Naive thymus-derived CD8-positive, alpha-beta T cell (primary cell): ENCODE results near the gene SCRN2. TPM values are rescaled to one million over a fixed set of nuclear protein-coding genes. Genes with fewer than 3 reads are reported as not detected.

Experiments used
- ATAC-seq, 2 donors: fragments of 150-1000 bp; cut with Tn5 transposase in 1 of 2; sonication (Bioruptor Pico), chemical (Tn5 transposase) in 1 of 2; 1 replicate in 1 of 2; 2 replicates in 1 of 2; pipeline ENCODE4 v1.10.0; 2021; ENCODE audit warnings: mild to moderate bottlenecking in 2 of 2, moderate library complexity in 2 of 2
- POLR2A ChIA-PET: fragments of 350-600 bp; sonication (Branson Sonifier 250); formaldehyde crosslinking; loops from one replicate; lab custom pipeline; 2021; ENCODE audit warnings: antibody characterized with exemption; lab: Charles Lee
- DNase-seq, 10 donors: peaks; one replicate each; pipeline versions ENCODE4 v3.0.0 to v3.0.0-alpha.2; 2020 to 2022
- H3K27ac Mint-ChIP-seq, 10 donors: one replicate each; pipeline ENCODE4 v1.8.0; 2020 to 2022; ENCODE audit warnings: mild to moderate bottlenecking in 10 of 10, mixed read lengths in 10 of 10, moderate library complexity in 4 of 10, inconsistent platforms in 1 of 10
- H3K27me3 Mint-ChIP-seq, 5 donors: one replicate each; pipeline ENCODE4 v1.8.0; 2021 to 2022; ENCODE audit warnings: mixed read lengths in 5 of 5
- H3K36me3 Mint-ChIP-seq, 3 donors: one replicate each; pipeline ENCODE4 v1.8.0; 2020 to 2022; ENCODE audit warnings: mixed read lengths in 3 of 3, mild to moderate bottlenecking in 2 of 3, inconsistent platforms in 1 of 3
- H3K4me1 Mint-ChIP-seq, 4 donors: one replicate each; pipeline ENCODE4 v1.8.0; 2021 to 2022; ENCODE audit warnings: mixed read lengths in 4 of 4
- H3K4me3 Mint-ChIP-seq, 10 donors: one replicate each; pipeline ENCODE4 v1.8.0; 2020 to 2022; ENCODE audit warnings: mild to moderate bottlenecking in 10 of 10, mixed read lengths in 10 of 10, moderate library complexity in 6 of 10, inconsistent platforms in 1 of 10
- H3K9me3 Mint-ChIP-seq, 9 donors: one replicate each; pipeline ENCODE4 v1.8.0; 2020 to 2022; ENCODE audit warnings: mixed read lengths in 9 of 9, mild to moderate bottlenecking in 3 of 9, inconsistent platforms in 1 of 9, moderate library complexity in 1 of 9
- polyA plus RNA-seq, 3 donors: library from polyadenylated mRNA; unstranded; fragments of 300-500 nt; fragmentation: Illumina TruSeq; gene quantifications; one replicate each; pipeline ENCODE4 v1.2.3, GENCODE V29; 2021
- total RNA-seq, 8 experiments: library from RNA in 2 of 8; stranded (reverse) in 2 of 8; gene quantifications; one replicate each; pipeline ENCODE4 v1.2.3 and lab custom pipeline; 2021 to 2026

SCRN2 gene
- total and polyA plus RNA-seq, 5 experiments from 2014 or later, result 19.3 to 46.0 (median 37.9) TPM

GRCh38 chr17:47850692-47851573 lies 9.9 kb upstream of the SCRN2 start, which contains the start of gene SP6:
Gene SP6, minus strand, starts transcription at chr17:47851163. Its CDS starts 2,734 bp downstream, at chr17:47848429.
- peaks cover 51 to 93% (median 75%) of the 10 kb centered on the region in 5 donors for H3K27me3 Mint-ChIP-seq
- H3K27ac Mint-ChIP-seq, result peak within 1 kb of the TSS in 3 of 10 donors; percentile 11 to 37 (median 19)
- no peaks in the 10 kb centered on the region for H3K36me3 Mint-ChIP-seq
- DNase-seq (peak; percentile 30 to 73 (median 42)), ATAC-seq (peak; percentile 75 to 94)
- POLR2A ChIA-PET, result interaction anchor here (0.6 to 15.9 kb wide), 4 partner anchors 15 to 42 kb away, joined by 3 to 203 read pairs (median 3); partner anchors contain the start of genes LRRC46, MRPL10 and SP2
- no peaks in the 10 kb centered on the region for H3K9me3 Mint-ChIP-seq
- H3K4me1 Mint-ChIP-seq, result peaks cover 15 to 48% (median 23%) of the 10 kb centered on the region in 4 donors
- H3K4me3 Mint-ChIP-seq, result peak within 1 kb of the TSS; percentile 58 to 88 (median 74)

- peaks cover 15 to 48% (median 23%) of the 10 kb centered on the region in 4 donors for H3K4me1 Mint-ChIP-seq
- peaks cover 53 to 93% (median 75%) of the 10 kb centered on the region in 5 donors for H3K27me3 Mint-ChIP-seq
- ATAC-seq (no peak), DNase-seq (no peak)
- no peaks in the 10 kb centered on the region for H3K36me3 Mint-ChIP-seq
- POLR2A ChIA-PET, result interaction anchor here (0.6 to 15.9 kb wide), 3 partner anchors 16 to 42 kb away, joined by 3 to 203 read pairs (median 3); partner anchors contain the start of gene SP2
- H3K9me3 Mint-ChIP-seq, result no peaks in the 10 kb centered on the region
- H3K4me3 Mint-ChIP-seq, result peak overlapping the region; percentile 58 to 88 (median 72)
- peak overlapping the region in 3 of 10 donors; percentile 11 to 37 (median 19) for H3K27ac Mint-ChIP-seq
Observed at GRCh38 chr17:47850373-47850691, 9.3 kb upstream of the SCRN2 start.

- Mint-ChIP-seq H3K36me3 (no peaks in the 10 kb centered on the region), H3K9me3 (no peaks in the 10 kb centered on the region), H3K27me3 (peaks cover 34 to 87% (median 62%) of the 10 kb centered on the region in 5 donors), H3K4me1 (peaks cover 16 to 41% (median 24%) of the 10 kb centered on the region in 4 donors), H3K27ac (no peak overlapping the region), H3K4me3 (no peak overlapping the region)
- peak in 1 of 10 donors; percentile 27 for DNase-seq
- ATAC-seq, result no peak
- POLR2A ChIA-PET, result interaction anchor here (0.9 to 15.9 kb wide), 3 partner anchors 9 to 44 kb away, joined by 3 to 203 read pairs (median 5); partner anchors contain the start of genes LRRC46, MRPL10 and SP2
Observed at GRCh38 chr17:47848198-47848513, 7.1 kb upstream of the SCRN2 start.

GRCh38 chr17:47847341-47848197 lies 6.5 kb upstream of the SCRN2 start:
- DNase-seq, result peak in 5 of 10 donors; percentile 15 to 39 (median 32)
- peak; percentile 27 to 48 for ATAC-seq
- no peaks in the 10 kb centered on the region for H3K9me3 Mint-ChIP-seq
- H3K27me3 Mint-ChIP-seq, result peaks cover 30 to 81% (median 58%) of the 10 kb centered on the region in 5 donors
- no peaks in the 10 kb centered on the region for H3K36me3 Mint-ChIP-seq
- peaks cover 17 to 39% (median 27%) of the 10 kb centered on the region in 4 donors for H3K4me1 Mint-ChIP-seq
- peak overlapping the region in 4 of 10 donors; percentile 26 to 51 (median 41) for H3K4me3 Mint-ChIP-seq
- H3K27ac Mint-ChIP-seq, result peak overlapping the region in 1 of 10 donors; percentile 40
- POLR2A ChIA-PET, result interaction anchor here (1.7 to 15.9 kb wide), 2 partner anchors 16 to 45 kb away, joined by 5 to 203 read pairs; partner anchors contain the start of genes LRRC46, MRPL10 and SP2

- ATAC-seq (no peak), DNase-seq (no peak)
- Mint-ChIP-seq H3K36me3 (no peaks in the 10 kb centered on the region), H3K27me3 (peaks cover 22 to 74% (median 50%) of the 10 kb centered on the region in 5 donors), H3K27ac (no peak overlapping the region), H3K9me3 (no peaks in the 10 kb centered on the region), H3K4me3 (peak overlapping the region in 3 of 10 donors; percentile 26 to 39 (median 36)), H3K4me1 (peaks cover 11 to 38% (median 25%) of the 10 kb centered on the region in 4 donors)
- POLR2A ChIA-PET, result interaction anchor here (1.3 to 15.9 kb wide), 2 partner anchors 16 to 46 kb away, joined by 4 to 203 read pairs; partner anchors contain the start of genes MRPL10 and SP2
Observed at GRCh38 chr17:47846716-47847340, 5.8 kb upstream of the SCRN2 start.

GRCh38 chr17:47845716-47846075 lies 4.6 kb upstream of the SCRN2 start:
- H3K4me3 Mint-ChIP-seq, result peak overlapping the region in 1 of 10 donors; percentile 22
- peaks cover 21 to 65% (median 47%) of the 10 kb centered on the region in 5 donors for H3K27me3 Mint-ChIP-seq
- H3K9me3 Mint-ChIP-seq, result no peaks in the 10 kb centered on the region
- no peak for DNase-seq
- POLR2A ChIA-PET, result interaction anchor here (1.3 to 15.9 kb wide), 2 partner anchors 15 to 47 kb away, joined by 4 to 203 read pairs; partner anchors contain the start of genes MRPL10 and SP2
- ATAC-seq, result no peak
- no peaks in the 10 kb centered on the region for H3K36me3 Mint-ChIP-seq
- no peak overlapping the region for H3K27ac Mint-ChIP-seq
- H3K4me1 Mint-ChIP-seq, result peaks cover 13 to 42% (median 32%) of the 10 kb centered on the region in 4 donors

- H3K27ac Mint-ChIP-seq, result no peak overlapping the region
- H3K9me3 Mint-ChIP-seq, result no peaks in the 10 kb centered on the region
Observed at GRCh38 chr17:47844814-47845715, 4.0 kb upstream of the SCRN2 start.

GRCh38 chr17:47844227-47844626 lies 3.2 kb upstream of the SCRN2 start:
- ATAC-seq (no peak), DNase-seq (no peak)
- Mint-ChIP-seq H3K4me1 (peaks cover 16 to 41% (median 32%) of the 10 kb centered on the region in 4 donors), H3K9me3 (no peaks in the 10 kb centered on the region), H3K27ac (no peak overlapping the region), H3K4me3 (no peak overlapping the region), H3K36me3 (no peaks in the 10 kb centered on the region), H3K27me3 (peaks cover 15 to 50% (median 36%) of the 10 kb centered on the region in 5 donors)
- POLR2A ChIA-PET, result interaction anchor here (15.9 kb wide), 1 partner anchor 48 kb away, joined by 203 read pairs; the partner anchor contains the start of gene SP2

More at GRCh38 chr17:47844814-47845715, 4.0 kb upstream of the SCRN2 start:
- Mint-ChIP-seq H3K4me3 (no peak overlapping the region), H3K4me1 (peaks cover 14 to 36% (median 32%) of the 10 kb centered on the region in 4 donors), H3K36me3 (no peaks in the 10 kb centered on the region), H3K27me3 (peaks cover 19 to 59% (median 42%) of the 10 kb centered on the region in 5 donors)
- DNase-seq, result no peak
- no peak for ATAC-seq
- POLR2A ChIA-PET, result interaction anchor here (1.3 to 15.9 kb wide), 2 partner anchors 14 to 48 kb away, joined by 4 to 203 read pairs; partner anchors contain the start of genes MRPL10 and SP2

GRCh38 chr17:47843391-47843730 lies 2.3 kb upstream of the SCRN2 start:
- Mint-ChIP-seq H3K9me3 (no peaks in the 10 kb centered on the region), H3K27ac (peak overlapping the region in 1 of 10 donors; percentile 25)
- POLR2A ChIA-PET, result interaction anchor here (0.7 to 15.9 kb wide), 3 partner anchors 12 to 206 kb away, joined by 3 to 203 read pairs (median 5); partner anchors contain the start of genes LRRC46, MRPL10 and SP2

GRCh38 chr17:47841488-47842291 lies 617 bp upstream of the SCRN2 start:
- Mint-ChIP-seq H3K4me1 (peaks cover 15 to 37% (median 25%) of the 10 kb centered on the region in 4 donors), H3K36me3 (peaks cover 0 to 6% (median 0%) of the 10 kb centered on the region in 3 donors), H3K27me3 (peaks cover 7 to 29% (median 21%) of the 10 kb centered on the region in 5 donors), H3K4me3 (peak overlapping the region; percentile 84 to 99 (median 94)), H3K27ac (peak overlapping the region; percentile 67 to 95 (median 82)), H3K9me3 (no peaks in the 10 kb centered on the region)
- DNase-seq (no peak), ATAC-seq (no peak)
- POLR2A ChIA-PET, result interaction anchor here (0.8 to 15.9 kb wide), 5 partner anchors 10 to 177 kb away, joined by 3 to 203 read pairs (median 10); partner anchors contain the start of genes LRRC46, MRPL10, OSBPL7 and SP2

More at GRCh38 chr17:47843391-47843730, 2.3 kb upstream of the SCRN2 start:
- Mint-ChIP-seq H3K36me3 (peaks cover 0 to 2% (median 0%) of the 10 kb centered on the region in 3 donors), H3K4me1 (peaks cover 14 to 43% (median 30%) of the 10 kb centered on the region in 4 donors), H3K27me3 (peaks cover 7 to 42% (median 28%) of the 10 kb centered on the region in 5 donors), H3K4me3 (peak overlapping the region in 2 of 10 donors; percentile 43 to 75)
- DNase-seq (no peak), ATAC-seq (no peak)
